ENCODE results near the gene TAAR8. TPM values are rescaled to one million over a fixed set of nuclear protein-coding genes. Genes with fewer than 3 reads are reported as not detected.

The TAAR8 gene
- total RNA-seq: not detected in 2 replicates

- no peak within 1 kb of the TSS for H3K27ac Mint-ChIP-seq
- intact Hi-C loops (cut with micrococcal nuclease): no loop called here
- no peak for DNase-seq (ENCODE audit: low spot score)
Observed at GRCh38 chr6:132552372-132552771, at the start of gene TAAR8. TSS of gene TAAR8 (plus strand) at chr6:132552672. CDS start at chr6:132552693, 21 bp downstream.

GRCh38 chr6:132504757-132505156 lies 47.7 kb upstream of the TAAR8 start:
- Mint-ChIP-seq H3K9me3 (no peaks in the 10 kb centered on the region), H3K4me3 (no peak overlapping the region)
- DNase-seq (ENCODE audit: low spot score): no peak

More at GRCh38 chr6:132552372-132552771, at the start of gene TAAR8:
- no peaks in the 10 kb centered on the region for H3K9me3 Mint-ChIP-seq
- H3K27me3 Mint-ChIP-seq (ENCODE audit: insufficient read depth): peaks cover 19% of the 10 kb centered on the region
- no peak within 1 kb of the TSS for H3K4me3 Mint-ChIP-seq
- H3K36me3 Mint-ChIP-seq (ENCODE audit: low read depth): no peaks in the 10 kb centered on the region
- H3K4me1 Mint-ChIP-seq (ENCODE audit: low read depth): no peaks in the 10 kb centered on the region

GRCh38 chr6:132505158-132505557 lies 47.3 kb upstream of the TAAR8 start:
- no peak overlapping the region for H3K4me3 Mint-ChIP-seq
- DNase-seq (ENCODE audit: low spot score): no peak
- no peak overlapping the region for H3K27ac Mint-ChIP-seq
- intact Hi-C loops (cut with micrococcal nuclease): no loop called here
- H3K36me3 Mint-ChIP-seq (ENCODE audit: low read depth): peaks cover 10% of the 10 kb centered on the region
- H3K27me3 Mint-ChIP-seq (ENCODE audit: insufficient read depth): no peaks in the 10 kb centered on the region
- H3K4me1 Mint-ChIP-seq (ENCODE audit: low read depth): peaks cover 3% of the 10 kb centered on the region
- no peaks in the 10 kb centered on the region for H3K9me3 Mint-ChIP-seq

More at GRCh38 chr6:132504757-132505156, 47.7 kb upstream of the TAAR8 start:
- intact Hi-C loops (cut with micrococcal nuclease): no loop called here
- H3K27ac Mint-ChIP-seq: no peak overlapping the region
- H3K4me1 Mint-ChIP-seq (ENCODE audit: low read depth): peaks cover 7% of the 10 kb centered on the region
- peaks cover 14% of the 10 kb centered on the region for H3K36me3 Mint-ChIP-seq (ENCODE audit: low read depth)
- no peaks in the 10 kb centered on the region for H3K27me3 Mint-ChIP-seq (ENCODE audit: insufficient read depth)

GRCh38 chr6:132506461-132506860 lies 46.0 kb upstream of the TAAR8 start:
- Mint-ChIP-seq H3K27me3 (ENCODE audit: insufficient read depth) (no peaks in the 10 kb centered on the region), H3K36me3 (ENCODE audit: low read depth) (peaks cover 8% of the 10 kb centered on the region), H3K4me3 (no peak overlapping the region), H3K4me1 (ENCODE audit: low read depth) (peaks cover 11% of the 10 kb centered on the region), H3K9me3 (no peaks in the 10 kb centered on the region), H3K27ac (no peak overlapping the region)
- intact Hi-C loops (cut with micrococcal nuclease): no loop called here
- no peak for DNase-seq (ENCODE audit: low spot score)

GRCh38 chr6:132506869-132507808 lies 45.3 kb upstream of the TAAR8 start:
- Mint-ChIP-seq H3K4me3 (no peak overlapping the region), H3K27ac (no peak overlapping the region), H3K27me3 (ENCODE audit: insufficient read depth) (no peaks in the 10 kb centered on the region), H3K36me3 (ENCODE audit: low read depth) (peaks cover 6% of the 10 kb centered on the region), H3K4me1 (ENCODE audit: low read depth) (peaks cover 14% of the 10 kb centered on the region), H3K9me3 (no peaks in the 10 kb centered on the region)
- intact Hi-C loops (cut with micrococcal nuclease): no loop called here
- no peak for DNase-seq (ENCODE audit: low spot score)

GRCh38 chr6:132511210-132511830 lies 41.2 kb upstream of the TAAR8 start:
- Mint-ChIP-seq H3K27me3 (ENCODE audit: insufficient read depth) (peaks cover 14% of the 10 kb centered on the region), H3K9me3 (no peaks in the 10 kb centered on the region), H3K4me1 (ENCODE audit: low read depth) (peaks cover 25% of the 10 kb centered on the region), H3K36me3 (ENCODE audit: low read depth) (peaks cover 4% of the 10 kb centered on the region), H3K4me3 (peak overlapping the region; percentile 92), H3K27ac (no peak overlapping the region)
- intact Hi-C loops (cut with micrococcal nuclease): no loop called here
- no peak for DNase-seq (ENCODE audit: low spot score)

GRCh38 chr6:132511831-132512220 lies 40.6 kb upstream of the TAAR8 start:
- H3K4me1 Mint-ChIP-seq (ENCODE audit: low read depth): peaks cover 25% of the 10 kb centered on the region
- H3K4me3 Mint-ChIP-seq: peak overlapping the region; percentile 92
- H3K27me3 Mint-ChIP-seq (ENCODE audit: insufficient read depth): peaks cover 18% of the 10 kb centered on the region
- DNase-seq (ENCODE audit: low spot score): no peak
- peaks cover 4% of the 10 kb centered on the region for H3K36me3 Mint-ChIP-seq (ENCODE audit: low read depth)
- no peak overlapping the region for H3K27ac Mint-ChIP-seq
- no peaks in the 10 kb centered on the region for H3K9me3 Mint-ChIP-seq
- intact Hi-C loops (cut with micrococcal nuclease): loop anchor here (2.0 kb wide), 1 partner anchor 27 kb away; no protein-coding TSS in a partner anchor

- intact Hi-C loops (cut with micrococcal nuclease): loop anchor here (2.0 kb wide), 1 partner anchor 27 kb away; no protein-coding TSS in a partner anchor
- peaks cover 20% of the 10 kb centered on the region for H3K27me3 Mint-ChIP-seq (ENCODE audit: insufficient read depth)
- peaks cover 4% of the 10 kb centered on the region for H3K36me3 Mint-ChIP-seq (ENCODE audit: low read depth)
- H3K4me3 Mint-ChIP-seq: peak overlapping the region; percentile 92
- H3K27ac Mint-ChIP-seq: peak overlapping the region; percentile 74
- H3K9me3 Mint-ChIP-seq: no peaks in the 10 kb centered on the region
- DNase-seq (ENCODE audit: low spot score): no peak
- peaks cover 25% of the 10 kb centered on the region for H3K4me1 Mint-ChIP-seq (ENCODE audit: low read depth)
Observed at GRCh38 chr6:132512342-132512637, 40.2 kb upstream of the TAAR8 start.

GRCh38 chr6:132512638-132513632 lies 39.5 kb upstream of the TAAR8 start, which contains the start of gene STX7:
TSS of gene STX7 (minus strand) at chr6:132513116. CDS start at chr6:132503530, 9,586 bp downstream.
- peaks cover 4% of the 10 kb centered on the region for H3K36me3 Mint-ChIP-seq (ENCODE audit: low read depth)
- H3K27ac Mint-ChIP-seq: peak within 1 kb of the TSS; percentile 93
- DNase-seq (ENCODE audit: low spot score): peak; percentile 83
- H3K9me3 Mint-ChIP-seq: no peaks in the 10 kb centered on the region
- H3K27me3 Mint-ChIP-seq (ENCODE audit: insufficient read depth): peaks cover 20% of the 10 kb centered on the region
- H3K4me1 Mint-ChIP-seq (ENCODE audit: low read depth): peaks cover 25% of the 10 kb centered on the region
- intact Hi-C loops (cut with micrococcal nuclease): loop anchor here (1.0 to 2.0 kb wide), 3 partner anchors 18 to 301 kb away; partner anchors contain the start of gene RPS12
- H3K4me3 Mint-ChIP-seq: peak within 1 kb of the TSS; percentile 97

GRCh38 chr6:132513831-132514545 lies 38.5 kb upstream of the TAAR8 start:
- Mint-ChIP-seq H3K27me3 (ENCODE audit: insufficient read depth) (peaks cover 29% of the 10 kb centered on the region), H3K36me3 (ENCODE audit: low read depth) (peaks cover 4% of the 10 kb centered on the region), H3K9me3 (no peaks in the 10 kb centered on the region), H3K4me3 (peak overlapping the region; percentile 97), H3K27ac (no peak overlapping the region), H3K4me1 (ENCODE audit: low read depth) (peaks cover 25% of the 10 kb centered on the region)
- intact Hi-C loops (cut with micrococcal nuclease): loop anchor here (1.0 to 2.0 kb wide), 3 partner anchors 19 to 300 kb away; partner anchors contain the start of gene RPS12
- no peak for DNase-seq (ENCODE audit: low spot score)

- intact Hi-C loops (cut with micrococcal nuclease): no loop called here
- H3K4me1 Mint-ChIP-seq (ENCODE audit: low read depth): peaks cover 24% of the 10 kb centered on the region
- peaks cover 40% of the 10 kb centered on the region for H3K27me3 Mint-ChIP-seq (ENCODE audit: insufficient read depth)
- H3K4me3 Mint-ChIP-seq: no peak overlapping the region
- H3K36me3 Mint-ChIP-seq (ENCODE audit: low read depth): peaks cover 4% of the 10 kb centered on the region
- H3K27ac Mint-ChIP-seq: no peak overlapping the region
- H3K9me3 Mint-ChIP-seq: no peaks in the 10 kb centered on the region
- DNase-seq (ENCODE audit: low spot score): no peak
Observed at GRCh38 chr6:132515386-132515785, 37.1 kb upstream of the TAAR8 start.

- no peak overlapping the region for H3K27ac Mint-ChIP-seq
- H3K9me3 Mint-ChIP-seq: no peaks in the 10 kb centered on the region
- H3K27me3 Mint-ChIP-seq (ENCODE audit: insufficient read depth): peaks cover 63% of the 10 kb centered on the region
- H3K36me3 Mint-ChIP-seq (ENCODE audit: low read depth): no peaks in the 10 kb centered on the region
- H3K4me3 Mint-ChIP-seq: no peak overlapping the region
- intact Hi-C loops (cut with micrococcal nuclease): no loop called here
- no peaks in the 10 kb centered on the region for H3K4me1 Mint-ChIP-seq (ENCODE audit: low read depth)
- DNase-seq (ENCODE audit: low spot score): no peak
Observed at GRCh38 chr6:132520953-132521352, 31.5 kb upstream of the TAAR8 start.
